ENCODE results near the gene WWOX. TPM values are rescaled to one million over a fixed set of nuclear protein-coding genes. Genes with fewer than 3 reads are reported as not detected.

WWOX gene
- total RNA-seq, 1 experiment from 2014 or later, result 28.3 TPM

GRCh38 chr16:78931678-78932077, 832.2 kb downstream of the WWOX start:
- no TSS peak for BruUV-seq (replicated peaks)
- Histone ChIP-seq H3K36me3 (ENCODE audit: low read depth, low read length) (no peaks in the 10 kb centered on the region), H2AFZ (ENCODE audit: low read length) (no peak overlapping the region), H3K4me1 (ENCODE audit: insufficient read depth, low read length) (no peaks in the 10 kb centered on the region), H3K9me2 (replicated peaks; ENCODE audit: low read length) (no peaks in the 10 kb centered on the region), H3K4me3 (ENCODE audit: low read length) (no peak overlapping the region), H3K9ac (ENCODE audit: low read length) (no peak overlapping the region), H3K79me2 (ENCODE audit: low read length) (no peaks in the 10 kb centered on the region), H3K27me3 (ENCODE audit: low read length) (no peaks in the 10 kb centered on the region), H3K27ac (ENCODE audit: low read length) (no peak overlapping the region), H3F3A (ENCODE audit: low read length, unreplicated experiment) (no peaks in the 10 kb centered on the region), H4K20me1 (ENCODE audit: low read length) (no peaks in the 10 kb centered on the region), H3K4me2 (ENCODE audit: low read length) (no peak overlapping the region), H3K9me3 (ENCODE audit: low read length) (no peaks in the 10 kb centered on the region)
- TF ChIP-seq CTCF (conservative IDR thresholded peaks at IDR 0.05; ENCODE audit: low read depth, low read length) (no peak), EZH2phosphoT487 (IDR thresholded peaks at IDR 0.05; ENCODE audit: borderline replicate concordance, low read length) (no peak), EZH2 (IDR thresholded peaks at IDR 0.05; ENCODE audit: low read length, unreplicated experiment) (no peak)
- no peak for DNase-seq
- no peak for ATAC-seq
- intact Hi-C loops (cut with micrococcal nuclease), result no loop called here
- CTCF ChIA-PET, result no interaction called here
- POLR2A ChIA-PET (ENCODE audit: unreplicated experiment), result no interaction called here

GRCh38 chr16:78932355-78932943, 833.0 kb downstream of the WWOX start:
- no peak for ATAC-seq
- POLR2A ChIA-PET (ENCODE audit: unreplicated experiment), result no interaction called here

More at GRCh38 chr16:78932355-78932943, 833.0 kb downstream of the WWOX start:
- Histone ChIP-seq H3K4me3 (ENCODE audit: low read length) (no peak overlapping the region), H4K20me1 (ENCODE audit: low read length) (no peaks in the 10 kb centered on the region), H3K36me3 (ENCODE audit: low read depth, low read length) (no peaks in the 10 kb centered on the region), H3K9me3 (ENCODE audit: low read length) (no peaks in the 10 kb centered on the region), H3K4me1 (ENCODE audit: insufficient read depth, low read length) (no peaks in the 10 kb centered on the region), H3K9me2 (replicated peaks; ENCODE audit: low read length) (no peaks in the 10 kb centered on the region), H2AFZ (ENCODE audit: low read length) (no peak overlapping the region), H3F3A (ENCODE audit: low read length, unreplicated experiment) (no peaks in the 10 kb centered on the region), H3K27ac (ENCODE audit: low read length) (no peak overlapping the region), H3K9ac (ENCODE audit: low read length) (no peak overlapping the region), H3K4me2 (ENCODE audit: low read length) (no peak overlapping the region), H3K27me3 (ENCODE audit: low read length) (no peaks in the 10 kb centered on the region), H3K79me2 (ENCODE audit: low read length) (no peaks in the 10 kb centered on the region)
- no peak for DNase-seq
- TF ChIP-seq CTCF (conservative IDR thresholded peaks at IDR 0.05; ENCODE audit: low read depth, low read length) (no peak), EZH2 (IDR thresholded peaks at IDR 0.05; ENCODE audit: low read length, unreplicated experiment) (no peak), EZH2phosphoT487 (IDR thresholded peaks at IDR 0.05; ENCODE audit: borderline replicate concordance, low read length) (no peak)
- intact Hi-C loops (cut with micrococcal nuclease), result no loop called here
- CTCF ChIA-PET, result no interaction called here
- no TSS peak for BruUV-seq (replicated peaks)
